ENCODE data around the gene MYLK4.

MYLK4 gene

GRCh38 chr6:2744209-2744771 is 6.4 kb downstream of the MYLK4 start:
- H3K9me3 ChIP-seq: no peaks in the 10 kb centered on the region
- H3K4me1 ChIP-seq: no peaks in the 10 kb centered on the region
- H3K27me3 ChIP-seq: peaks cover 46% of the 10 kb centered on the region
- no peaks in the 10 kb centered on the region for H3K36me3 ChIP-seq
- peak; percentile 47 for TF ChIP-seq CTCF (IDR thresholded peaks at IDR 0.05; ENCODE audit: low read depth, low read length)
- H3K4me3 ChIP-seq (ENCODE audit: low read depth, low read length): no peak overlapping the region
- DNase-seq: no peak

GRCh38 chr6:2743280-2744208 is 7.2 kb downstream of the MYLK4 start:
- H3K4me1 ChIP-seq: no peaks in the 10 kb centered on the region
- H3K4me3 ChIP-seq (ENCODE audit: low read depth, low read length): no peak overlapping the region
- no peaks in the 10 kb centered on the region for H3K36me3 ChIP-seq
- no peaks in the 10 kb centered on the region for H3K9me3 ChIP-seq
- peaks cover 38% of the 10 kb centered on the region for H3K27me3 ChIP-seq
- no peak for DNase-seq
- no peak for TF ChIP-seq CTCF (IDR thresholded peaks at IDR 0.05; ENCODE audit: low read depth, low read length)

GRCh38 chr6:2741756-2742155 is 9.0 kb downstream of the MYLK4 start:
- no peak for DNase-seq
- Histone ChIP-seq H3K4me3 (ENCODE audit: low read depth, low read length) (no peak overlapping the region), H3K4me1 (no peaks in the 10 kb centered on the region), H3K36me3 (no peaks in the 10 kb centered on the region), H3K27me3 (peaks cover 21% of the 10 kb centered on the region), H3K9me3 (no peaks in the 10 kb centered on the region)
- no peak for TF ChIP-seq CTCF (IDR thresholded peaks at IDR 0.05; ENCODE audit: low read depth, low read length)

GRCh38 chr6:2740581-2740980 is 10.1 kb downstream of the MYLK4 start:
- TF ChIP-seq CTCF (IDR thresholded peaks at IDR 0.05; ENCODE audit: low read depth, low read length): no peak
- Histone ChIP-seq H3K9me3 (no peaks in the 10 kb centered on the region), H3K27me3 (peaks cover 17% of the 10 kb centered on the region), H3K4me3 (ENCODE audit: low read depth, low read length) (no peak overlapping the region), H3K4me1 (no peaks in the 10 kb centered on the region), H3K36me3 (no peaks in the 10 kb centered on the region)
- no peak for DNase-seq

GRCh38 chr6:2739335-2739734 is 11.4 kb downstream of the MYLK4 start:
- H3K27me3 ChIP-seq: peaks cover 11% of the 10 kb centered on the region
- no peaks in the 10 kb centered on the region for H3K9me3 ChIP-seq
- no peaks in the 10 kb centered on the region for H3K36me3 ChIP-seq
- no peak for DNase-seq
- H3K4me1 ChIP-seq: no peaks in the 10 kb centered on the region
- H3K4me3 ChIP-seq (ENCODE audit: low read depth, low read length): no peak overlapping the region
- TF ChIP-seq CTCF (IDR thresholded peaks at IDR 0.05; ENCODE audit: low read depth, low read length): no peak

Data from BE2C (cell line).